Fibroblast of lung (primary cell): ENCODE measurements around the gene C4orf33. TPM values are rescaled to one million over a fixed set of nuclear protein-coding genes. Genes with fewer than 3 reads are reported as not detected.

ENCODE experiments used
- DNase-seq, 2 donors: peaks; one replicate each; pipeline versions ENCODE4 v3.0.0 to v3.0.0-alpha.2; 2010; ENCODE audit warnings: low read depth in 2 of 2
- H2AFZ ChIP-seq: 2 replicates; pipeline ENCODE4 v1.5.1; 2012; ENCODE audit warnings: low read length, control low read depth, inconsistent platforms
- H3K27ac ChIP-seq: 2 replicates; pipeline ENCODE4 v1.5.1; 2011; ENCODE audit warnings: low read length, control low read depth; ENCODE audit not compliant: insufficient read depth
- H3K27me3 ChIP-seq: 2 replicates; pipeline ENCODE4 v1.5.1; 2011; ENCODE audit warnings: mild to moderate bottlenecking, low read length; ENCODE audit not compliant: control insufficient read depth, insufficient read depth
- H3K36me3 ChIP-seq: 2 replicates; pipeline ENCODE4 v1.5.1; 2011; ENCODE audit warnings: low read length; ENCODE audit not compliant: control insufficient read depth, insufficient read depth
- H3K4me1 ChIP-seq: 2 replicates; pipeline ENCODE4 v1.5.1; 2011; ENCODE audit warnings: low read length; ENCODE audit not compliant: control insufficient read depth, insufficient read depth; ENCODE audit errors: extremely low read depth
- H3K4me2 ChIP-seq: 2 replicates; pipeline ENCODE4 v1.5.1; 2011; ENCODE audit warnings: low read length, control low read depth; ENCODE audit not compliant: insufficient read depth; ENCODE audit errors: extremely low read depth
- H3K4me3 ChIP-seq, 4 experiments: fragments of 200-600 bp in 1 of 4; sonication (generic) in 1 of 4; replicated peaks in 1 of 4; 2 replicates each; pipeline ENCODE4 v1.5.1; 2011 to 2016; ENCODE audit warnings: low read length in 4 of 4, low read depth in 3 of 4, mild to moderate bottlenecking in 3 of 4, control low read depth in 2 of 4, inconsistent platforms in 1 of 4, mixed read lengths in 1 of 4; ENCODE audit not compliant: insufficient read depth in 1 of 4; ENCODE audit errors: control extremely low read depth in 1 of 4
- H3K79me2 ChIP-seq: 2 replicates; pipeline ENCODE4 v1.5.1; 2012; ENCODE audit warnings: mild to moderate bottlenecking, low read length, inconsistent platforms; ENCODE audit not compliant: control insufficient read depth, insufficient read depth
- H3K9ac ChIP-seq: 2 replicates; pipeline ENCODE4 v1.5.1; 2011; ENCODE audit warnings: mild to moderate bottlenecking, low read length, control low read depth; ENCODE audit not compliant: insufficient read depth
- H3K9me3 ChIP-seq: 2 replicates; pipeline ENCODE4 v1.5.1; 2012; ENCODE audit warnings: low read depth, low read length; ENCODE audit not compliant: control insufficient read depth, insufficient read depth
- H4K20me1 ChIP-seq: 2 replicates; pipeline ENCODE4 v1.5.1; 2011; ENCODE audit warnings: low read length; ENCODE audit not compliant: control insufficient read depth, insufficient read depth; ENCODE audit errors: extremely low read depth
- CTCF ChIP-seq, 2 donors: IDR thresholded peaks in 1 of 2; conservative IDR thresholded peaks in 1 of 2; 1 replicate in 1 of 2; 2 replicates in 1 of 2; pipeline ENCODE4 v1.5.1; 2011 to 2012; ENCODE audit warnings: low read length in 2 of 2, control low read depth in 1 of 2, inconsistent platforms in 1 of 2, low read depth in 1 of 2, mild to moderate bottlenecking in 1 of 2
- EZH2 ChIP-seq: IDR thresholded peaks from 2 replicates; pipeline ENCODE4 v1.5.1; 2012; ENCODE audit warnings: low read length, control low read depth, mild to moderate bottlenecking; ENCODE audit errors: missing control alignments
- polyA plus RNA-seq, 2 donors: library from polyadenylated mRNA; depleted of rRNA in 1 of 2; stranded (reverse) in 1 of 2; unstranded in 1 of 2; fragments of >200 nt; gene quantifications; 2 replicates each; pipeline ENCODE4 v1.2.1, GENCODE V29; 2011 to 2012; ENCODE audit warnings: missing spikeins in 1 of 2
- total RNA-seq: library from RNA; depleted of rRNA; stranded (reverse); fragments of >200 nt; gene quantifications from 2 replicates; pipeline ENCODE4 v1.2.1, GENCODE V29; 2014

C4orf33 gene
- total and polyA plus RNA-seq, 2 donors (not counting 1 experiment from before 2014, with no cell fraction given): 14.0 to 16.7 TPM

- TF ChIP-seq EZH2 (no peak), CTCF (conservative IDR thresholded peaks at IDR 0.05 in 1 of 2, IDR thresholded peaks at IDR 0.05 in 1 of 2; ENCODE audit: low read depth in 1 of 2, low read length in 2 of 2) (no peak)
- Histone ChIP-seq H3K27me3 (no peaks in the 10 kb centered on the region), H3K9me3 (no peaks in the 10 kb centered on the region), H4K20me1 (no peaks in the 10 kb centered on the region), H3K9ac (no peak overlapping the region), H2AFZ (no peak overlapping the region), H3K27ac (no peak overlapping the region), H3K36me3 (no peaks in the 10 kb centered on the region), H3K79me2 (no peaks in the 10 kb centered on the region), H3K4me1 (no peaks in the 10 kb centered on the region), H3K4me3 (no peak overlapping the region), H3K4me2 (no peak overlapping the region)
- DNase-seq: no peak
These were observed 14.2 kb downstream of the C4orf33 start for GRCh38 chr4:129109965-129110824.

- H2AFZ ChIP-seq: no peak overlapping the region
- no peak overlapping the region for H3K4me3 ChIP-seq
- H3K4me2 ChIP-seq: no peak overlapping the region
- no peak overlapping the region for H3K27ac ChIP-seq
- no peaks in the 10 kb centered on the region for H3K9me3 ChIP-seq
- TF ChIP-seq EZH2 (no peak), CTCF (conservative IDR thresholded peaks at IDR 0.05 in 1 of 2, IDR thresholded peaks at IDR 0.05 in 1 of 2; ENCODE audit: low read depth in 1 of 2, low read length in 2 of 2) (no peak)
- H3K4me1 ChIP-seq: no peaks in the 10 kb centered on the region
- no peaks in the 10 kb centered on the region for H3K79me2 ChIP-seq
- no peaks in the 10 kb centered on the region for H4K20me1 ChIP-seq
- H3K9ac ChIP-seq: no peak overlapping the region
- no peaks in the 10 kb centered on the region for H3K36me3 ChIP-seq
- no peaks in the 10 kb centered on the region for H3K27me3 ChIP-seq
- DNase-seq: no peak
These were observed 15.0 kb downstream of the C4orf33 start for GRCh38 chr4:129110931-129111330.

- H3K4me1 ChIP-seq: no peaks in the 10 kb centered on the region
- no peaks in the 10 kb centered on the region for H4K20me1 ChIP-seq
- no peak for DNase-seq
- H3K4me2 ChIP-seq: no peak overlapping the region
- no peaks in the 10 kb centered on the region for H3K27me3 ChIP-seq
- no peaks in the 10 kb centered on the region for H3K36me3 ChIP-seq
- no peak overlapping the region for H3K4me3 ChIP-seq
- no peak overlapping the region for H3K9ac ChIP-seq
- no peaks in the 10 kb centered on the region for H3K9me3 ChIP-seq
- no peak overlapping the region for H2AFZ ChIP-seq
- no peaks in the 10 kb centered on the region for H3K79me2 ChIP-seq
- TF ChIP-seq CTCF (conservative IDR thresholded peaks at IDR 0.05 in 1 of 2, IDR thresholded peaks at IDR 0.05 in 1 of 2; ENCODE audit: low read depth in 1 of 2, low read length in 2 of 2) (no peak), EZH2 (no peak)
- no peak overlapping the region for H3K27ac ChIP-seq
These were observed 16.0 kb downstream of the C4orf33 start for GRCh38 chr4:129111919-129112318.
